ENCODE results near the gene SLC7A6OS. TPM values are rescaled to one million over a fixed set of nuclear protein-coding genes. Genes with fewer than 3 reads are reported as not detected.
A peak's percentile ranks its signal among the peaks of the same experiment; 100 is the strongest.

The SLC7A6OS gene
- total RNA-seq, 1 donor from 2014 or later: 23.3 TPM

DNA sequence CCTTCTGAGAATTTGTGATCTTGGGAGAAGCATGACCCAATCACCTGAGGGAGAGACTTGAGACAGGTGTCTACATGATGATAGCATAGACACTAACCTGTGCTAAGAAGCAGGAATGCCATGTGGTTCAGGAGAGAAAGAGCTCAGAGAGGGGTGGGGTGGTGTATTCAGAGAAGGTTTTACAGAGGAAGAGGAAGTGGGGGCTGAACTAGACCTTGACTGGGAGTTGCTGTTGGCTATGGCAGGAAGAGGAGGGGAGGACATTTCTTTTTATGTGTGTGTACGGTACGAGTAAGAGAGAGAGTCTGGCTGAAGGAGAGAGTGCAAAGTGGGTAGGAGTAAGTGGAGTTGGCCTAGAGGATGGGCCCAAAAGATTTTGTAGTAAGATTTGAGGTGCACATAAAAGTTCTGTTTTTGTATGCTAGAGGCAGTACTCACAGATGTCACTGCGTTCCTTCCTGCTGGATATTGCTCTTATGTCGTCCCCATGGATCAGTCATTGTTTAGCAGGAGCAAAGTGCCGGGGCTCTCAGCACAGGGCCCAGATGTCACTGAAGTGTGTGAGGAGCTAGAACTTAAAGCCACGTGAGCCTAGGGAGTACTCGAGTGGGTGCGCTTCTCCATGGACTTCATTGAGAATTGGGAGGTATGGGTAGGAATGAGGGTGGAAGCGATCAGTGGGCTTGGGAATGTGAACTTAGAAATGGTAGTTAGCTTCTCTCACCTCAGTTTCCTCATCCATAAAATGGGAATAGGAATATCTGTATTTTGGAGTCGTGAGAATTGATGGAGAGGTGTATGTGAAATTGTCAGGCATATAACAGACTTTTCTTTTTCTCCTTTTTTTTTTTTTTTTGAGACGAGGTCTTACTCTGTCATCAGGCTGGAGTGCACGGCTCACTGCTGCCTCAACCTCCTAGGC lies 24.3 kb downstream of the SLC7A6OS start:
- no peaks in the 10 kb centered on the region for H3K9me3 Mint-ChIP-seq
- no peak overlapping the region for H3K27ac Mint-ChIP-seq
- H3K36me3 Mint-ChIP-seq: peaks cover 19% of the 10 kb centered on the region
- H3K27me3 Mint-ChIP-seq (ENCODE audit: low read depth): no peaks in the 10 kb centered on the region
- TF ChIP-seq, protein P1, sequence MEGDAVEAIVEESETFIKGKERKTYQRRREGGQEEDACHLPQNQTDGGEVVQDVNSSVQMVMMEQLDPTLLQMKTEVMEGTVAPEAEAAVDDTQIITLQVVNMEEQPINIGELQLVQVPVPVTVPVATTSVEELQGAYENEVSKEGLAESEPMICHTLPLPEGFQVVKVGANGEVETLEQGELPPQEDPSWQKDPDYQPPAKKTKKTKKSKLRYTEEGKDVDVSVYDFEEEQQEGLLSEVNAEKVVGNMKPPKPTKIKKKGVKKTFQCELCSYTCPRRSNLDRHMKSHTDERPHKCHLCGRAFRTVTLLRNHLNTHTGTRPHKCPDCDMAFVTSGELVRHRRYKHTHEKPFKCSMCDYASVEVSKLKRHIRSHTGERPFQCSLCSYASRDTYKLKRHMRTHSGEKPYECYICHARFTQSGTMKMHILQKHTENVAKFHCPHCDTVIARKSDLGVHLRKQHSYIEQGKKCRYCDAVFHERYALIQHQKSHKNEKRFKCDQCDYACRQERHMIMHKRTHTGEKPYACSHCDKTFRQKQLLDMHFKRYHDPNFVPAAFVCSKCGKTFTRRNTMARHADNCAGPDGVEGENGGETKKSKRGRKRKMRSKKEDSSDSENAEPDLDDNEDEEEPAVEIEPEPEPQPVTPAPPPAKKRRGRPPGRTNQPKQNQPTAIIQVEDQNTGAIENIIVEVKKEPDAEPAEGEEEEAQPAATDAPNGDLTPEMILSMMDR (IDR thresholded peaks at IDR 0.05; ENCODE audit: unreplicated experiment): no peak
- no peak overlapping the region for H3K4me3 Mint-ChIP-seq
- DNase-seq (ENCODE audit: low spot score in 2 of 2, unreplicated experiment in 2 of 2): no peak
- peaks cover 10% of the 10 kb centered on the region for H3K4me1 Mint-ChIP-seq

DNA sequence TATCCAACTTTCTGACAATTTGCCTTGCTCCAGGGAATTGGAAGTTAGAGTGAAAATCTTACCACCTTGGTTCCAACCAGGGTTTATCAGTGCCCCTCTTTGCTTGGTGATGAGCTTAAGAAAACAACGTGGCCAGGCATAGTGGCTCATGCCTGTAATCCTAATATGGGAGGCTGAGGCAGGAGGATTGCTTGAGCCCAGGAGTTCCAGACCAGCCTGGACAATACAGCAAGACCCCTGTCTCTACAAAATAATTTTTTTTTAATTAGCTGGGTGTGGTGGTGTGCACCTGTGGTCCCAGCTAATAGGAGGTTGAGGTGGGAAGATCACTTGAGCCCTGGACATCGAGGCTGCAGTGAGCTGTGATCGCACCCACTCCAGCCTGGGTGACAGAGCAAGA lies 25.1 kb downstream of the SLC7A6OS start:
- H3K4me1 Mint-ChIP-seq: peaks cover 10% of the 10 kb centered on the region
- no peaks in the 10 kb centered on the region for H3K27me3 Mint-ChIP-seq (ENCODE audit: low read depth)
- no peaks in the 10 kb centered on the region for H3K9me3 Mint-ChIP-seq
- TF ChIP-seq, protein P1 (IDR thresholded peaks at IDR 0.05; ENCODE audit: unreplicated experiment): no peak
- no peak for DNase-seq (ENCODE audit: low spot score in 2 of 2, unreplicated experiment in 2 of 2)
- H3K4me3 Mint-ChIP-seq: no peak overlapping the region
- H3K27ac Mint-ChIP-seq: no peak overlapping the region
- H3K36me3 Mint-ChIP-seq: peaks cover 15% of the 10 kb centered on the region

DNA sequence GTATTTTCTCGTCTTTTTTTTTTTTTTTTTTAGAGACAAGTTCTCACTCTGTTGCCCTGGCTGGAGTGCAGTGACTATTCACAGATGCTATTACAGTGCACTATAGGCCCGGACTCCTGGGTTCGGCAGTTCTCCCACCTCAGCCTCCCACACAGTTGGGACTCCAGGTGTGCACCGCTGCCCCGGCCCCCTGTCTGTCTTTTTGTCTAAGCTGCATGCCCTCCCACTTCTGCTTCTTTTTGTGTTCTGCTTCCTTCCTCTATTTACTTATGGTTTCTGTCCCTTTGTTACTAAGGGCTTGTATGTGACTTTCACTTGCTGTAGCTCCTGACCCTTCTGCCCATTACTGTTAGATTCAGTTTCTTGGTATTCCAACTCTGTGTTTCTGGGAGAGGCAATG lies 25.9 kb downstream of the SLC7A6OS start:
- Mint-ChIP-seq H3K27ac (no peak overlapping the region), H3K27me3 (ENCODE audit: low read depth) (no peaks in the 10 kb centered on the region), H3K4me1 (peaks cover 5% of the 10 kb centered on the region), H3K9me3 (no peaks in the 10 kb centered on the region), H3K36me3 (peaks cover 18% of the 10 kb centered on the region), H3K4me3 (no peak overlapping the region)
- DNase-seq (ENCODE audit: low spot score in 2 of 2, unreplicated experiment in 2 of 2): no peak
- TF ChIP-seq, protein P1 (IDR thresholded peaks at IDR 0.05; ENCODE audit: unreplicated experiment): no peak

DNA sequence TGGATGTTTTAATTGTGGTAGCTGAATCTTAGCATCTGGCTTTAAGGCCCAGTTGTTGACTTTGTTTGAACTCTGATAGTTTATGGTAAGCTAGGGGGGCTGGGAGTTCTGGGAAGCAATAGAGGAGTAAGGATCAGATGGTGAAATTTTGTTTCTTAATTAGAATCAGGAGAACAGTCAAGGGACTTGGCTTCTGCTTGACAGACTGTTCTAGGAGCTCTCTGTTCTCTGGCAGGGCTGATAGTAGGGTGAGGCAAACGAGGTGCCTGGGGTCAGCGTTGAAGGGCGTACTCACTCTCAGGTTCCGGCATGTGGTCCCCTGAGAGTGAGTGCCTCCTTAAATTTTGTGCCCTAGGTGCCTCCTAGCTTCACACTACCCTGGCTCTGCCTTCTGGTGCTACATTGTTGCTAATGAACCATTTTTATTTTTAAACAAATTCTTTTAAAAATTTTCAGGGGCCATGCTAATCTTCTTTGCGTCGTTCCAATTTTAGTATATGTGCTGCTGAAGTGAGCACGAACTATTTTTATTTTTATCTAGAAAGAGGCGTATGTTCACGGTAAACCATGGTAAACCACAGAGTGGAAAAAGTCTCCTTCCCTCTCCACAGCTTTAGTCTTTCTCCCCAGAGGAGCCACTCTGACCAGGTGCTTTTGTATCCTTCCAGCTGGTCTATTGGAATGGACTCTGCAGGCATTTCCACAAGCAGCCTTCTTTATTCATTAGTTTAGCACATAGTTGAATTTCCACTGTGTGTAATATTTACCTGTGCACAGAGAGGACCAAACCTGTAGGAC lies 26.7 kb downstream of the SLC7A6OS start:
- no peak for DNase-seq (ENCODE audit: low spot score in 2 of 2, unreplicated experiment in 2 of 2)
- TF ChIP-seq, protein P1 (IDR thresholded peaks at IDR 0.05; ENCODE audit: unreplicated experiment): no peak
- Mint-ChIP-seq H3K36me3 (peaks cover 23% of the 10 kb centered on the region), H3K27me3 (ENCODE audit: low read depth) (no peaks in the 10 kb centered on the region), H3K4me3 (no peak overlapping the region), H3K4me1 (peaks cover 2% of the 10 kb centered on the region), H3K9me3 (no peaks in the 10 kb centered on the region), H3K27ac (peak overlapping the region; percentile 48)

DNA sequence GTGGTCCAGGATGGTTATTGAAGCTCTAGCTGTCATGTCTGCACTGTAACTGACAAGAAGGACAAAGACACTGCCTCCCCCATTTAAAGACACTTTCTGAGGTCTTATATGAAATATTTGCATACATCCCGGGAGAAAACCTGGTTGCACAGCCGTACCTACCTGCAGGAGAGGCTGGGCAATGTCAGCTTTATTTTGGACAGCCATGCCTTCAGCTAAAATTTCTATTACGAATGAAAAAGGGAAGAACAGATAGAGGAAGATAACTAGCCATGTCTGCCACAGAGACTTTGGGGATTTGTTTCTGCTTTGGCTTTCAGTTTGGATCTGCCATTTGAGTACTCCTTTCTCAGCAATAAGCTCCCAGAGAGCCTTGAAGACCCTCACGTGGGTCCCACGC lies 27.4 kb downstream of the SLC7A6OS start:
- Mint-ChIP-seq H3K36me3 (peaks cover 23% of the 10 kb centered on the region), H3K4me1 (peaks cover 2% of the 10 kb centered on the region), H3K27me3 (ENCODE audit: low read depth) (no peaks in the 10 kb centered on the region), H3K27ac (peak overlapping the region; percentile 48), H3K4me3 (no peak overlapping the region), H3K9me3 (no peaks in the 10 kb centered on the region)
- TF ChIP-seq, protein P1 (IDR thresholded peaks at IDR 0.05; ENCODE audit: unreplicated experiment): no peak
- DNase-seq (ENCODE audit: low spot score in 2 of 2, unreplicated experiment in 2 of 2): no peak

Data from mesothelial cell of epicardium (in vitro differentiated cells).